GM12874 (cell line): ENCODE results near the gene DGKD.

Experiments used
- CTCF ChIP-seq: IDR thresholded peaks from 2 replicates; pipeline ENCODE4 v1.5.1; 2011; ENCODE audit warnings: low read depth, mild to moderate bottlenecking, control low read depth, low read length, moderate library complexity; ENCODE audit not compliant: insufficient read depth

The DGKD gene

GRCh38 chr2:233447506-233448219, 93.4 kb downstream of the DGKD start:
- no peak for TF ChIP-seq CTCF

- no peak for TF ChIP-seq CTCF
These were observed 93.9 kb downstream of the DGKD start for GRCh38 chr2:233448220-233448559.

GRCh38 chr2:233448575-233448974, 94.3 kb downstream of the DGKD start:
- TF ChIP-seq CTCF: no peak

DNA sequence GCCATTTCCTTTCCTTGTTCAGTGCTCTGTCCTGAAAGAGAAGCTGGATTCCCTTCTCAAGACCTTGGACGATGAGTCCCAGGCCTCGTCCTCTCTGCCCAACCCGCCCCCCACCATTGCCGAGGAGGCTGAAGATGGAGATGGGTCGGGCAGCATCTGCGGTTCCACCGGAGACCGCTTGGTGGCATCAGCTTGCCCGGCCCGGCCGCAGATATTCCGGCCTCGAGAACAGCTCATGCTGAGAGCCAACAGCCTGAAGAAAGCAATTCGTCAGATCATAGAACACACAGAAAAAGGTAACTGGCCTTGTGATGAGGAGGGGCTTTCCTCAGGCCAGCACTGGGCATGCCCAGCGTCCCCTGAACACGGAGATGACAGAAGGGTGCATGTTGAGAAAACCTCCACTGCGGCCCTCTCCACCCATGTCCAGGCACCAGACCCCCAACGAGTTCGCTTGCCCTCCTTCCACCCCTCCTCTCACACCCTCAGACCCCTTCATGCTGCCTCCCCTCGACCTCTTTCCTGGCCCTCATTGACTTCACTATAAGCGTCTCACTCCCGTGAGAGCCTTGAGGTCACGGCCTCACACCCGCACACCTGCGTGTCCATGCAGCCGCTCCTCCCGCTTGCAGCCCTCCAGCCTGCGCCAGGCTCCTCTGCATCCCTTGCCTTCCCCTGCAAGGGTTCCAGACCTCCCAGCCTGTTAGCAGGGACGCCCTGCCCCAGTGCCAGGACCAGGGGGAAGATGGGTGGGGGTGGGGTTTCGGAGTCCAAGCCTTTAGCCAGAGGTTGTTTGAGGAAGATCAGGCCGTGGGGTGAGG, 95.0 kb downstream of the DGKD start:
- TF ChIP-seq CTCF: no peak

- no peak for TF ChIP-seq CTCF
These were observed 95.9 kb downstream of the DGKD start for GRCh38 chr2:233449921-233450863.

DNA sequence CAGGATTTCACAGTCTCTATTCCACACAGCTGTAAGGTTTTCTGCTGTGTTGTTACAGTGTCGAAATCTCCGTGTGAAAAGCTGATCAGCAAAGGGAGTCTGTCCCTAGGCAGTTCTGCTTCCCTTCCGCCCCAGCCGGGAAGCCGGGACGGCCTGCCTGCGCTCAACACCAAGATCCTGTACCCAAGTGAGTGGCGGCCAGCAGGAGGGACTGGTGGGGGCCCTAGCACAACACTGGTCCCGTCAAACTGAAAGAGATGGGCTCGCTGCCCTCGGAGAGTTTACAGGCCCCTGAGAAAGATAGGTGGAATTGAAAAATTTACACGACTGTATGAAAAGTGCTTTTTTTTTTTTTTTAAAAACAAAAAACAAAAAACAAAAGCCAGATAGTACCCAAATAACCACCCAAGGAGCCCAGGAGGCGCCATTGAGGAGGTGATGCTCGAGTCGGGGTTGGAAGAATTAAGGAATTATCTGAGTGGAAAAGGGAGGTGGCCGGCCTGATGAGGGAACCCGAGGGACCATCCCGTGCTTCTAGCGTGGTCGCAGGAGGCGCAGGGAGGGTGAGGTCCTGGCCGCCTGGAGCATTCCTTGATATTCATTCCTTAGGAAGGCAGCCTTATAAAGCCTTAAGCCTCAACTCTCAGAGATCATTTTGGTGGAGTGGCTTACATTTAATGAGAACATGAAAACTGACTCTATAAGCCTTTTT, 96.7 kb downstream of the DGKD start:
- no peak for TF ChIP-seq CTCF

GRCh38 chr2:233451950-233452349, 97.7 kb downstream of the DGKD start:
- no peak for TF ChIP-seq CTCF
